A549 (cell line): ENCODE data around the gene MERTK. TPM values are rescaled to one million over a fixed set of nuclear protein-coding genes. Genes with fewer than 3 reads are reported as not detected.

Source experiments
- ATAC-seq, 2 experiments: fragments of 200-7000 bp in 1 of 2; fragments of >200 bp in 1 of 2; cut with Nextera tagmentation in 1 of 2; cut with Tn5 transposase in 1 of 2; 3 replicates each; pipeline versions ENCODE4 v1.8.0 to v1.9.1; 2018 to 2020; ENCODE audit warnings: mild to moderate bottlenecking in 1 of 2, moderate library complexity in 1 of 2
- CTCF ChIA-PET: fragments of 300-600 bp; sonication (Branson Sonifier 250); formaldehyde crosslinking; extraction: SDS; loops from one replicate; lab custom pipeline; 2021; ENCODE audit warnings: antibody characterized with exemption, inconsistent platforms; lab: Yijun Ruan, JAX
- POLR2A ChIA-PET: fragments of 350-600 bp; formaldehyde crosslinking; extraction: SDS; loops from one replicate; lab custom pipeline; 2021; ENCODE audit warnings: antibody characterized with exemption, inconsistent platforms; lab: Yijun Ruan, JAX
- DNase-seq, 2 experiments: peaks; one replicate each; pipeline versions ENCODE4 v3.0.0 to v3.0.0-alpha.2; 2011 to 2016; ENCODE audit warnings: low read depth in 1 of 2, low spot score in 1 of 2
- FAIRE-seq: peaks from 2 replicates; lab custom pipeline; 2011; peaks lifted over from hg19 to GRCh38; lab: Jason Lieb, UNC
- H3K27ac ChIP-seq, 2 experiments: fragments of >200 bp; sonication (Bioruptor Twin); formaldehyde crosslinking; 3 replicates each; pipeline ENCODE4 v1.5.1; 2016 to 2017
- H3K4me1 ChIP-seq: fragments of >200 bp; sonication (Bioruptor Twin); formaldehyde crosslinking; 3 replicates; pipeline ENCODE4 v1.6.1; 2016
- H3K4me2 ChIP-seq: fragments of >200 bp; sonication (Bioruptor Twin); formaldehyde crosslinking; 3 replicates; pipeline ENCODE4 v1.6.1; 2016
- H3K4me3 ChIP-seq: fragments of >200 bp; sonication (Bioruptor Twin); formaldehyde crosslinking; 3 replicates; pipeline ENCODE4 v1.5.1; 2016
- H3K9me3 ChIP-seq: fragments of >200 bp; sonication (Bioruptor Twin); formaldehyde crosslinking; 3 replicates; pipeline ENCODE4 v1.6.1; 2016
- ATOH8 ChIP-seq: fragments of 250-450 bp; sonication (Bioruptor Pico); IDR thresholded peaks from 2 replicates; pipeline ENCODE4 v1.5.0; 2020; ENCODE audit warnings: low read depth, mild to moderate bottlenecking, moderate library complexity
- BCL3 ChIP-seq: fragments of >200 bp; sonication (Bioruptor Twin); formaldehyde crosslinking; IDR thresholded peaks from 3 replicates; pipeline ENCODE4 v1.6.1; 2016
- CBX2 ChIP-seq: fragments of 200-600 bp; sonication (generic); IDR thresholded peaks from 2 replicates; pipeline ENCODE4 v1.6.1; 2016; ENCODE audit warnings: low read depth, mild to moderate bottlenecking, borderline replicate concordance
- CHD2 ChIP-seq: fragments of 150-350 bp; IDR thresholded peaks from 2 replicates; pipeline ENCODE4 v1.6.1; 2014; ENCODE audit warnings: low read length; ENCODE audit not compliant: partially characterized antibody
- CTCF ChIP-seq: fragments of >200 bp; sonication (Bioruptor Twin); formaldehyde crosslinking; IDR thresholded peaks from 3 replicates; pipeline ENCODE4 v1.5.1; 2016
- E2F6 ChIP-seq: IDR thresholded peaks from 2 replicates; pipeline ENCODE4 v1.6.1; 2012; ENCODE audit warnings: low read depth, borderline replicate concordance
- EHF ChIP-seq: fragments of 250-450 bp; sonication (Bioruptor Pico); IDR thresholded peaks from 2 replicates; pipeline ENCODE4 v1.5.0; 2020; ENCODE audit warnings: mild to moderate bottlenecking
- EP300 ChIP-seq, 2 experiments: fragments of >200 bp; sonication (Bioruptor Twin); formaldehyde crosslinking; IDR thresholded peaks; 2 replicates in 1 of 2; 3 replicates in 1 of 2; pipeline ENCODE4 v1.6.1; 2016 to 2017
- FOSB ChIP-seq: fragments of 250-450 bp; sonication (Bioruptor Pico); IDR thresholded peaks from 2 replicates; pipeline ENCODE4 v1.5.0; 2020; ENCODE audit warnings: mild to moderate bottlenecking, moderate library complexity
- FOSL2 ChIP-seq, 2 experiments: fragments of 450-650 bp in 1 of 2; fragments of >200 bp in 1 of 2; sonication (Bioruptor Twin) in 1 of 2; formaldehyde crosslinking; IDR thresholded peaks; 2 replicates each; pipeline versions ENCODE4 v1.5.0 to v1.6.1; 2016 to 2020; ENCODE audit warnings: mild to moderate bottlenecking in 1 of 2, moderate library complexity in 1 of 2
- HEYL ChIP-seq: fragments of 250-450 bp; sonication (Bioruptor Pico); IDR thresholded peaks from 2 replicates; pipeline ENCODE4 v1.8.0; 2021; ENCODE audit warnings: mild to moderate bottlenecking, moderate library complexity
- HOXB13 ChIP-seq: fragments of 250-450 bp; sonication (Bioruptor Pico); IDR thresholded peaks from 2 replicates; pipeline ENCODE4 v1.5.0; 2020; ENCODE audit warnings: low read depth, mild to moderate bottlenecking, moderate library complexity
- JUN ChIP-seq, 2 experiments: fragments of >200 bp; sonication (Bioruptor Twin); formaldehyde crosslinking; IDR thresholded peaks; 2 replicates in 1 of 2; 3 replicates in 1 of 2; pipeline ENCODE4 v1.6.1; 2016 to 2017
- JUNB ChIP-seq: fragments of >200 bp; sonication (Bioruptor Twin); formaldehyde crosslinking; IDR thresholded peaks from 2 replicates; pipeline ENCODE4 v1.6.1; 2016
- KDM5A ChIP-seq: fragments of 200-600 bp; sonication (generic); IDR thresholded peaks from 2 replicates; pipeline ENCODE4 v1.6.1; 2016; ENCODE audit warnings: antibody characterized with exemption, mild to moderate bottlenecking
- NR3C1 ChIP-seq: fragments of >200 bp; sonication (Bioruptor Twin); formaldehyde crosslinking; IDR thresholded peaks from 3 replicates; pipeline ENCODE4 v1.6.1; 2017
- PHF8 ChIP-seq: fragments of 200-600 bp; sonication (generic); IDR thresholded peaks from 2 replicates; pipeline ENCODE4 v1.6.1; 2016; ENCODE audit warnings: low read depth, mild to moderate bottlenecking, antibody characterized with exemption, moderate library complexity, borderline replicate concordance
- POLR2AphosphoS2 ChIP-seq: conservative IDR thresholded peaks from 2 replicates; pipeline ENCODE4 v1.6.1; 2012; ENCODE audit warnings: low read length, improper control_type of control experiment, inconsistent platforms
- RNF2 ChIP-seq: fragments of 200-600 bp; sonication (generic); IDR thresholded peaks from 2 replicates; pipeline ENCODE4 v1.6.1; 2016; ENCODE audit warnings: low read depth, mild to moderate bottlenecking, antibody characterized with exemption, moderate library complexity, borderline replicate concordance
- TFCP2L1 ChIP-seq: fragments of 250-450 bp; sonication (Bioruptor Pico); IDR thresholded peaks from 2 replicates; pipeline ENCODE4 v1.5.0; 2021; ENCODE audit warnings: mild to moderate bottlenecking
- TP53 ChIP-seq: fragments of 250-450 bp; sonication (Bioruptor Pico); IDR thresholded peaks from 2 replicates; pipeline ENCODE4 v1.5.0; 2021; ENCODE audit warnings: mild to moderate bottlenecking, moderate library complexity
- USF2 ChIP-seq: fragments of 450-650 bp; IDR thresholded peaks from 2 replicates; pipeline ENCODE4 v1.6.1; 2014; ENCODE audit warnings: antibody characterized with exemption
- ZFP36 ChIP-seq: fragments of 450-650 bp; IDR thresholded peaks from 2 replicates; pipeline ENCODE4 v1.6.1; 2014; ENCODE audit warnings: borderline replicate concordance; ENCODE audit not compliant: partially characterized antibody
- ZNF302 ChIP-seq: fragments of 250-450 bp; sonication (Bioruptor Pico); IDR thresholded peaks from 2 replicates; pipeline ENCODE4 v1.9.0; 2021; ENCODE audit warnings: inconsistent platforms, mild to moderate bottlenecking, moderate library complexity
- WGBS: methylation state at CpG from one replicate; pipeline ENCODE4 v1.1.6; 2017; ENCODE audit errors: missing lambda C conversion rate; 5-methylcytosine and 5-hydroxymethylcytosine counted together
- polyA plus RNA-seq, 4 experiments: library from polyadenylated mRNA; depleted of rRNA in 3 of 4; stranded (reverse); fragments of >200 nt; fragmentation: RNase III in 1 of 4; extraction: RNeasy Plus Mini Kit Qiagen cat#74134 plus additional on column Dnase treatment in 1 of 4; gene quantifications; 2 replicates in 3 of 4; 3 replicates in 1 of 4; pipeline ENCODE4 v1.2.3, GENCODE V29; 2011 to 2017

Gene MERTK
- polyA plus RNA-seq, 2 of the 4 experiments (the other 2 are of a cell fraction), result 1.4 to 4.0 TPM

DNA sequence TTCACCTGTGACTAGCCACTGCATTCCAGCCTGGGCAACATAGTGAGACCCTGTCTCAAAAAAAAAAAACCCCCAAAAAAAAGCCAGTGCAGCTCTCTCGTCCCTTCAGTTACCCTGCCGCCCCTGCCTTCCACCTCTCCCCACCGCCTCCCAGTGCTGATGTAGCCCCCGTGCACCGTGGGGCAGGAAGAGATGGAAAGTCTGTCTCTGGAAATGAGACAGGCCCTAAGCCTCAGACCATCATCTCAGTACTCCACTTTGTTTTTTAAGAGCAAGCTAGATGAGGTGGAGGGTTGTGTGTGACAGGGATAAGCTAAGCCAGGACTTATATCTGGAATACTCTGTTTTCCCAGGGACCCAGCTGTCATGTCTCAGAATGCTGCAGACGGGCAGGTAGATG lies 32.0 kb downstream of the MERTK start:
- ChIA-PET POLR2A (no interaction called here), CTCF (interaction anchor here (0.9 to 1.2 kb wide), 2 partner anchors 11 to 29 kb away, joined by 3 read pairs; no protein-coding TSS in a partner anchor)
- TF ChIP-seq KDM5A, result no peak
- no peak for TF ChIP-seq RNF2
- TF ChIP-seq POLR2AphosphoS2, result no peak
- no peak for TF ChIP-seq E2F6
- no peak for TF ChIP-seq HEYL (CRISPR knock-in tag)
- TF ChIP-seq NR3C1, result no peak
- TF ChIP-seq CTCF, result no peak
- no peak for TF ChIP-seq EHF (CRISPR knock-in tag)
- TF ChIP-seq ZFP36, result no peak
- TF ChIP-seq ZNF302 (CRISPR knock-in tag), result no peak
- no peak for TF ChIP-seq EP300 (IDR thresholded peaks at IDR 0.05)
- no peak for TF ChIP-seq JUNB
- TF ChIP-seq CHD2, result no peak
- no peak for TF ChIP-seq BCL3
- no peak for TF ChIP-seq CBX2
- DNase-seq (no peak), ATAC-seq (no peak), FAIRE-seq (no peak)
- H3K27ac ChIP-seq, result no peak overlapping the region
- H3K9me3 ChIP-seq, result no peaks in the 10 kb centered on the region
- 89% methylated on average over 6 of the region's 6 CpGs for WGBS
- H3K4me2 ChIP-seq, result no peak overlapping the region
- H3K4me1 ChIP-seq, result peaks cover 5% of the 10 kb centered on the region; the same call in 1 of the 3 replicates
- no peak overlapping the region for H3K4me3 ChIP-seq

DNA sequence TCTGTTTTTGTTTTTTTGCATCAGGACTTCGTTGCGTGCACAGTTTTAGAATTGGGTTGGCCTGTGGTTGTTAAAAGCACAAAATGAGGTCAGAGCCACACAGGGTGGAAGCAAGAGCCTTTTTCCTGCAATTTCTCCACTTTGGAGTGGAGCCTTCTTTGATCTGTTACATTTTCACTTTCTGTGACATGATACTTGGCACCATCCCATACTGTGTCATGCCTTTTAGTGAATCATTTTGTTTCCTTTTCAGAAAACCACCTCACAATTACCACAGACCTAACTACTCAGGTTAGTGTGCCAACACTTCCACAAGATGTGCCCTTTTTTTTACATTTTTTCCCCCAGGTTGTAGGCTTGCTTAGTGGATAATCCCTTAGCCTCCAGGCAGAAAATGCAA lies 32.5 kb downstream of the MERTK start:
- Histone ChIP-seq H3K4me2 (no peak overlapping the region), H3K4me1 (peaks cover 5% of the 10 kb centered on the region; the same call in 1 of the 3 replicates), H3K9me3 (no peaks in the 10 kb centered on the region), H3K4me3 (no peak overlapping the region), H3K27ac (no peak overlapping the region)
- CTCF ChIA-PET, result interaction anchor here (1.2 kb wide), 1 partner anchor 12 kb away, joined by 3 read pairs; no protein-coding TSS in a partner anchor
- POLR2A ChIA-PET, result no interaction called here
- no peak for ATAC-seq
- 72% methylated on average over 2 of the region's 2 CpGs for WGBS
- no peak for FAIRE-seq
- TF ChIP-seq FOSL2 (IDR thresholded peaks at IDR 0.05) (0 out of 2 replicates have a peak, but pooled peaks have one; percentile 12), FOSL2 (CRISPR knock-in tag; IDR thresholded peaks at IDR 0.05) (no peak), EHF (CRISPR knock-in tag) (no peak)
- TF ChIP-seq, all 56 proteins: peak for 1
- DNase-seq, result no peak

DNA sequence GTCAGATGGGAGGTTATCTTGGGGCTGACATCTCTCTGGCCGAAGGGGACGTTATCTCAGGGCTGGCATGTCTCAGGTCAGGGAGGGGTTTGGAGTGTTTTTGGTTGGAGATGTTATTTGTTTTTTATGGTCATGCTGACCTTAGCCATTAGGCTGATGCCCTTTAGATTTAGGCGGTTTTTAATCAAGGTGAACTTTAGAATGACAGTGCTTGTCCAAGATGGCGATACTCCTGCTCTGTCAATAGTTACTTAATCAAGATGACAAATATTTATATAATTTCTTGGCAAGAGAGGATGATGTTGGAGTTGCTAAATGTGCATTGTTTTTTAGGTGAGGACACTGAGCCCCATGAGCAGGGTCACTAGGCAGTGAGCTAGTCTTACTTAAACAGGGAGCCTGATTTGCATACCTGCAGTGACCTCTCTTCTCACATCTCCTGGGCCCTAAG lies 34.5 kb downstream of the MERTK start:
- no peaks in the 10 kb centered on the region for H3K9me3 ChIP-seq
- DNase-seq (no peak), ATAC-seq (no peak), FAIRE-seq (no peak)
- no peak overlapping the region for H3K4me3 ChIP-seq
- POLR2A ChIA-PET, result no interaction called here
- H3K4me1 ChIP-seq, result peaks cover 5% of the 10 kb centered on the region; the same call in 1 of the 3 replicates
- WGBS, result 87% methylated on average over 4 of the region's 4 CpGs
- no peak overlapping the region for H3K4me2 ChIP-seq
- CTCF ChIA-PET, result interaction anchor here (1.1 kb wide), 1 partner anchor 34 kb away, joined by 3 read pairs; the partner anchor contains the start of gene MERTK
- no peak overlapping the region for H3K27ac ChIP-seq
- TF ChIP-seq NR3C1 (no peak), TFCP2L1 (CRISPR knock-in tag) (no peak), PHF8 (no peak), TP53 (CRISPR knock-in tag) (no peak), ATOH8 (CRISPR knock-in tag) (no peak), USF2 (no peak), FOSB (CRISPR knock-in tag) (no peak), JUN (IDR thresholded peaks at IDR 0.05) (no peak), HOXB13 (CRISPR knock-in tag) (no peak), CHD2 (no peak), HEYL (CRISPR knock-in tag) (no peak), CTCF (no peak)
